Measurements from ENCODE around the gene RAB31.

DNA sequence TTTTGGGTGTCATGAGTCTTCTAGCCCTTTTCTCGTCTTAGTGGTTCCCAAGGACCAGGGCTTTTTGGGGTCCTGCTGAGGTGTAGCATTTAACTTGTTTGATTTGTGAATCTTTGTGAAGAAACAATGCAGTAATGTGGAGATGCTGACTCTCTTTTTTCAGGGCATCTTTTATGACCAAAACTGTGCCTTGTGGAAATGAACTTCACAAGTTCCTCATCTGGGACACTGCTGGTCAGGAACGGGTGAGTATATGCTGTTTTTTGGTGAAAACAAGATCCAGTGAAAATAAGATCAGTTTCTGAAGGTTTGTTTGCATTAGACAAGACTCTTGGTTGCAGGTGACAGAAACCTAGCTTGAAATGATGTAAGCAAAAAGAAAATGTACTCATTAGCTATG lies 83.9 kb downstream of the RAB31 start:
- TF ChIP-seq, protein P1, sequence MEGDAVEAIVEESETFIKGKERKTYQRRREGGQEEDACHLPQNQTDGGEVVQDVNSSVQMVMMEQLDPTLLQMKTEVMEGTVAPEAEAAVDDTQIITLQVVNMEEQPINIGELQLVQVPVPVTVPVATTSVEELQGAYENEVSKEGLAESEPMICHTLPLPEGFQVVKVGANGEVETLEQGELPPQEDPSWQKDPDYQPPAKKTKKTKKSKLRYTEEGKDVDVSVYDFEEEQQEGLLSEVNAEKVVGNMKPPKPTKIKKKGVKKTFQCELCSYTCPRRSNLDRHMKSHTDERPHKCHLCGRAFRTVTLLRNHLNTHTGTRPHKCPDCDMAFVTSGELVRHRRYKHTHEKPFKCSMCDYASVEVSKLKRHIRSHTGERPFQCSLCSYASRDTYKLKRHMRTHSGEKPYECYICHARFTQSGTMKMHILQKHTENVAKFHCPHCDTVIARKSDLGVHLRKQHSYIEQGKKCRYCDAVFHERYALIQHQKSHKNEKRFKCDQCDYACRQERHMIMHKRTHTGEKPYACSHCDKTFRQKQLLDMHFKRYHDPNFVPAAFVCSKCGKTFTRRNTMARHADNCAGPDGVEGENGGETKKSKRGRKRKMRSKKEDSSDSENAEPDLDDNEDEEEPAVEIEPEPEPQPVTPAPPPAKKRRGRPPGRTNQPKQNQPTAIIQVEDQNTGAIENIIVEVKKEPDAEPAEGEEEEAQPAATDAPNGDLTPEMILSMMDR (conservative IDR thresholded peaks at IDR 0.05 in 1 of 2, IDR thresholded peaks at IDR 0.05 in 1 of 2; ENCODE audit: extremely low read depth in 1 of 2, insufficient read depth in 1 of 2, low read depth in 1 of 2, low read length in 2 of 2) = no peak
- no peak for TF ChIP-seq EZH2 (IDR thresholded peaks at IDR 0.05; ENCODE audit: borderline replicate concordance, low read length)
